HG02678 (cell line): Measurements from ENCODE around the gene SGMS1.
"Not testable (repeated sequence)": the region's sequence is repeated elsewhere in the genome, so short reads cannot be mapped to it uniquely, and the experiment has no call there.

Experiments used
- ATAC-seq: cut with Tn5 transposase; IDR thresholded peaks from one replicate; pipeline ENCODE4 v1.9.1; 2021; ENCODE audit warnings: mild to moderate bottlenecking, moderate library complexity; ENCODE audit not compliant: unreplicated experiment

The SGMS1 gene

DNA sequence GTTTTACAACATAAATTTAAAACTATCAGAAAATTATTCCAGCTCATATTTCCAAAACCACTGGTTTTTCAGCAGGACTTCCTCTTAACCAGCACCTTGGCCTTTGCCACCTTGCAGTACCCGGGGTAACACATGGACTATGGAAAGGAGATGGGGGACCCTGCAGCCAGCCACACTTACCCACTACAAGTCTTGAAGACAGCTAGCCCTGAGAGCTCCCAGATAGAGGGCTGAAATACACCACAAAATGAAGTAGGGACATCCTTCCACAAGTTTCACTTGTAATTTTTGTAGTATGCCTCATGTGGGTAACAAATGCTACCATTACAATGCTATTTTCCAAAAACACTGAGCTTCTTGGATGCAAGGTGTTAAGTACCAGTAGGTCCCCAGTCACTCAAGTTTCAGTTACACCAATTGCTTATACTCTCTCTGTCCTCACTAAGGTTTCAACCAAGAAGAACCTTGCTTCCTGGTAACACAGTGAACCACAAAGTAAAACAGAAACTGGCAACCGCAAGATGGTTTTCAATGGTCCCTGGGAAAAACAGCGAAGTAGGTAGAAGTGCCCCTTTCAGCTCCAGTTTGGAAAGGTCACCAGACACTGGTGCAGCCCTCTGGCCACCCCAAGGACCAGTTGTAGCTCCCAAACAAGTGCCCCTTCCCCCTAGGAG is 110.9 kb downstream of the SGMS1 start:
- ATAC-seq, result peak; percentile 47

DNA sequence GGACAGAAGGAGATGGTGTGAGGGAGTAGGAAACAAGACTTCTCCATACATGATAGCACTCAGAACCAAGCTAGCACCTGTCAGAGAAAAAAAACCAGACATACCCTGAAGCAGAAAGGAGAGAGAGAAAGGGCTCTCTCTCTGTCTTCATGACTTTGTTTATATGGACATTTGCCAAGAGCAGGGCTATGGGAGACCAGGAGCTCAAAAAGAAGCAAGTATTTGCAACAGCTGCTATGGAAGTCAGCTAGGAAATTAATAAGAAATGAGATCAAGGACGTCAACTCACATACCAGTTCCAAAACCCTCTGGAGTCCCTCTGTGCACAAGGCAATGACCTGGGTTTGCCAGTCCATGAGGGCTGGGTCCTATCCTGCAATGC is 111.6 kb downstream of the SGMS1 start:
- no peak for ATAC-seq

DNA sequence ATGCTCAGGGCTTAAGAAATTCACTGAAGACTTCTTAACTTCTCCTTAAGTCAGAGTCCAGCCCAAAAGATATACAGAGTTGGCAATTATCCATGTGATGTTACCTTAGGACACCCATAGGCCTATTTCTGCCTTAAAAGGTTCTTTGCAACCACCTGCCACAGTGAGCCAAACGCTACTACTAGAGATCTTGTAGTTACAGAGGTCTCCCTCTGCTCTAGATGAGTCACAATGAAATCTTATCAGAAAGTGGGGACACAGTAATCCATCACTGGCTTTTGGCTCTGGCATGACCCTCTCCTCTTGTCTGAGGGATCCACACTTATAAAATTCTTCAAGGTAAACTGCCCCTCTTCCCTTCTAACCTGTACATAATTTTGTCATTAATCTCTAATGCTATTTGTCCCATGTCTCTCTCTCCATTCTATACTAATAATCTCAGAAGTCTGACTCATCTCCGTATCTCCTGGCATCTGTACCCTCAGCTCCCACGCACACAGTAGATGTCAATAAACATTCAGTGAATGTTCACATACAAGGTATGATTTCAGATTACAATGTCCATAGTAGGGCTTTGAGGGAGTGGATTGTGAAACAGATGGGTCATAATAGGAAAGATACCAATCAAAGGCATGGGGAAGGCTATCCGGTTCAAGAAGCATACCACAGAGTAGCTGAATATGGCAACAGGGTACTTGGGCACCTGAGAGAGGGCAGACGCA is 112.1 kb downstream of the SGMS1 start:
- ATAC-seq, result peak; percentile 22

DNA sequence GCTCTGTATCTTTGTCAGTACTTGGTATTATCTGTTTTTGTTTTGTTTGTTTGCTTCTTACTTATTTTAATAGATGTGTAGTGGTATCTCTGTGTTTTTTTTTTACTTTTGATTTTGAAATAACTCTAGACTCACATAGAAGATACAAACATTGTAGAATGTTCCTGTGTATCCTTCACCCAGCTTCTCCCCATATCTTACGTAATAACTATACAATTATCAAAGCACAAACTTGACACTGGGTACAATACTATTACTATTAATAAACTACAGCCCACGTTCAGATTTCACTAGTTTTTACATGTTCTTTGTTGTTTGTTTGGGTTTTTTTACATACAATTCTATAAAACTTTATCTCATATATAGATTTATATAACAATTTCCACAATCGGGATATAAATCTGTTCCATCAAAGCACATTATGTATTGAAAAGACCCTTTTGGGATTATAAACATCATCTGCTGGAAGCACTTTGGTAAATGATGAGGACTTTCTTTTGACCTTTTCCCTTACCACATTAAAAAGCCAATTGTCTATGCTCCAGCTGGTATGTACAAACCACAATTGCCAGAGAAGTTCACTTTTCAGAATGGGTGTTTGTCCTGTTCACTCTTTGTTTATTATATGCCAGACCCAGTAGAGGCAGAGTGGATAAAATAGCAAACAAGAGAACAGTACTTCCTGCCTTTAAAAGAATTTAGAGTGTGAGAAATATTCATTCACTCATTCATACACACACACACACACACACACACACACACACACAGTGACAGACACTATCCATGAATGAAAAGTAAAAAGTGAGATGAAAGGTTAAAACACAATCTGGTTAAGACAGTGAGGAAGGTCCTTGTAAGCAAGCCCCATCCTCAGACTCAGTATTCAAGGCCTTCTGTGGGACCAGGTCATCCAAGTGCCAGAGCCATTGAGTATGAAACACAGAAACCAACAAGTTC is 113.0 kb downstream of the SGMS1 start:
- ATAC-seq, result no peak

DNA sequence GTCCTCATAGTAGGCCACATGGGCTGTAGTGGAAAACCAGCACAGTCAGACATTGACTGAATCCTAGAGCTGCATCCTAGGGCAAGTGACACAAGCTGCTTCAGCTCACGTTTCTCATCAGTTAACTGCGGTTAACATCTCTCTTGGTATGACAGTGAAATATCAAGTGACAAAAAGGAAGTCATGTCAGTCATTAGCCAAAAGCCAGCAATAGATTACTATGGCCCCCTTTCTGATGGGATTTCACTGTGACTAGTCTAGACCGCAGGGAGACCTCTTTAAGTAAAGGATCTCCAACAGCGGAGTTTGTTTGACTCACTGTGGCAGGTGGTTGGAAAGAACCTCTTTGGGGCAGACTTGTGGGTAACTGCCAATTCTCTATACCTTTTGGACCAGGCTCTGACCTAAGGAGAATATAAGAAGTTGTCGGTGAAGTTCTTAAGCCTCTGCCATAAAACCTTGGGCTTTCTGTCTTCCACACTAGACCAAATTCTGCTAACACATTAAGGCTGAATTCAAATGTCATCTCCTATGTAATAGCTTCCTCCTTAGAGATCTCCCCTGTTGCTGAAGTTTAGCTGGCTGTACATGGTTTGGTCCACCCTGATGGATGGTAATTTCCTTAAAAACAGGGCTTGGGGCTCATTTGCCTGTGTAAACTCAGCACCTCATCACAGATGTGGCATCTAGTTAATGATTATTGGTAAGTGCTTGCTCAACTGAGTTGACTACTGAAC is 115.3 kb downstream of the SGMS1 start:
- ATAC-seq, result peak; percentile 67

DNA sequence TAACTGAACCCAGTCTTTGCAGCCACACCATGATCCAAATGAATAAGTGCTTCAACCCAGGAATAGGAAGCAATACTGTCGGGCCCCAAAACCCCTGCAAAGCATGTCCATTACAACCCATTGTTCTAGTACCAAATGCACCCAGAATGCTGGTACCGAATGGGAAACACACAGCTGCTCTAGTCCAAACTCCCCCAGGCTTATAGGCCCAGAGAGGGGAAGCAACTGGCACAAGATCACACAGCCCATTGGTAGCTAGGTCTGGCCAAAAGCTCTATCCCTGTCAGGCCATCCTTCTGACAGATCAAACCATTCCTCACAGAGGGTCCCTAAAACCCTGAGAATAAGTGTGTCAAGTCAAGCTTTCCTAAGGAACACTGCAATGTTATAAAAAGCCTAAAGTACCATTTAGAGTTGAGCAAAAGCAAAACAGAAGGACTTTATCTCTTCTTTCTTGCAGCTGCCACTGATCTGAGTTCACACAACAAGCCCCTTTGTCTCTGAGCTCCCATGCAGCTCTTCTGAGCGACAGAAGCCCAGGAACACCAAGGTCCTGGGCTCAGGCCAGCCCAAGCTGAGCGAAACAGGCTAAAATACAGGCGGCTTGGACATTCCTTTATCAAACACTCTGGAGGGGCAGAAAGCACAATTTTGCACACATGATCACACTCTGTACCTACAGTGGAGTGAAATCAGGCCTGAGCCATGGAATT is 116.7 kb downstream of the SGMS1 start:
- ATAC-seq, result no peak

DNA sequence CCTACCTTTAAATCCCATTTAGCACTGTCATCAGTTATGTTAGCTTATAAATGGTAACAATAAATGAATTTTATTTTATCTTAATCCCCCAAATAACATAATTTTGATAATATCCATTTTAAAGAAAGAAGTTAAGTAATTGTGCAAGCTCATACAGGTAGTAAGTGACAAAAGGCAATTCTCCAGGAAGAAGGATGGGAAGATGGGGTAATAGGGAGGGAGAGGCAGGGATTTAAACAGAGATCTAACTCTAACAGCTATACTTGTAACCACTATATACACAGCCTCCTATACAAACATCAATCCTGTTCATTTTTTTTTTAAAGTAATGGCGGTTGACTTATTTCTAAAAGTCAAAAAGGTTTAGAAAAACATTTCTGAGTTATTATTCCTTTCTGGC is 119.4 kb downstream of the SGMS1 start:
- ATAC-seq, result no peak

DNA sequence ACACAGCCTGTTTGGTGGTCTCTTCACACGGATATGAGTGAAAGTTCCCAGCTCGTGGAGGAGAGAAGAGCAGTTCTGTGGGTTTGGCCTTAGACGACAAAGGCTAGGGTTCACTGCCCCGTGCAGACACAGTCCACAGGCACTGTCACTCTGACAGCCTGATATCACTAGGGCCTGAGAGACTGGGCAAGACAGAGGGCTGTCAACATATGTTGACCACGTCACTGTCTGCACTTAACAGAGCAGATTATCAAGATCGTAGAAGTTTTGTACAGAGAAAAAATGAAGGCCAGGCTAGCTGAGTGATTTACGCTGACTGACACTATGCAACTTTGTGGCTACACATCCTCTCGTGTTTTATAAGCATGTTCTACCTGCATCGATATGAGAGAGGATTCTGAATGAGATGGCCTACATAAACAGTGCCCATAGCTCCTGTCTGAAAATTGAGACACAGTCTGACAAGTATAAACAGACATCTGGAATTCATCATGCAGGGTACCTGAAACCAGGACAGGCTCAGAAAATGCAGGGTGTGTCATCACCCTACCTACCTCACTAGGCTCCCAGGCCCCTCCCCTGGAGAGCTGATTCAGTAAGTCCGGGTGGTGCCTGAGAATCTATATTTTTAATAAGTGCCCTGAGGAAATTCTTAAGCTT is 120.0 kb downstream of the SGMS1 start:
- ATAC-seq, result no peak

DNA sequence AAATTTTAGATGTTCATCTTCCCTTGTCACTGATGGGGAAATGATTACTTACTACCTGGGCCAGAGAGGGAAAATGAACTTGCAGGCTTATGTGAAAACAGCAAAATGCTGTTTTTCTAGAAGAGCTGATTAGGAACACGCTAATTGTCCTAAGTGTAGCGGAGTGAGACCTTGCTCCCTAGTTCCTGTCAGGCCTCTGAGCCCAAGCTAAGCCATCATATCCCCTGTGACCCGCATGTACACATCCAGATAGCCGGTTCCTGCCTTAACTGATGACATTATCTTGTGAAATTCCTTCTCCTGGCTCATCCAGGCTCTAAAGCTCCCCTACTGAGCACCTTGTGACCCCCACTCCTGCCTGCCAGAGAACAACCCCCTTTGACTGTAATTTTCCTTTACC is 120.6 kb downstream of the SGMS1 start:
- not testable (repeated sequence) for ATAC-seq

DNA sequence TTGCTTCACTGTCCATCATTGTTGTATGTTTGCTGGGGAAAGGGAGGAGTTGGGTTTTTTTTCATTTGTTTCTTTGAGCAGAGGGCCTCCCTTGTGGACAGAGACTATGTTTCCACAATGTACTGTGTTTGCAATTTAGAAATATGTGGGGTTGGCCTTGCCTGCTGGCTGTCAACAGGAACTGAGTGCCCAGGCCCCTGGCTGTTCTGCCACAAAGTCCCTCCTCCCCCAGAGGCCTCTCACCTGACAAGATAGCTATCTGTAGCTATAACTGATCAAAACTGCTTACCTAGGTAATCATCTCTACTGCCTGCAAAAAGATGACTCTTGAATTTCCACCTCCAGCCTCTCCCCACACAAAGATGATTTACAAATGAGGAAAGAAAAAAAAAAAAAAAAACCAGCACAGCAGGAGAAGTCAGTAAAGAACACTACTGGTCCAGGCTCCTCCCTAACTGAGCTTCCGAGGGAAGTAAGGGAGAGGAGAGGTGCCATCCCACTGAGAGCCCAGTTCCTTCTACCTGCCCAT is 121.8 kb downstream of the SGMS1 start:
- peak; percentile 40 for ATAC-seq

DNA sequence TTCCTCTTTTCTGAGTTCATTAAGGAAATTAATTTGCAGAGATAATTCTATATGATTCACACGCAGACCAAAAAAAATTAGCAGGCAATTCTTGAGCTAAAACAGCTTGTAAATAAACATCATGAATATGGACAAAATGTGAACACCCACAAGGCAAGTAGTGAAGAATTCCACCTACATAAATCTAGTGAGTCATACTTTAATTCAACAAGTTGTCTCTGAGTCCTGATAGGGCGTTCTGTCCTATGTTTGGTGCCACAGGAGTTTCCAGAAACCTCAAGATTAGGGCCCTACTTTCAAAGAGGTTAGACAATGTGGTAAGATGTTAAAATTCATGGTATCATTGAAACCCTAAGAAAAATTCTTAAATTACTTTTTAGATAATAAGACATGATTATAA is 122.3 kb downstream of the SGMS1 start:
- no peak for ATAC-seq

DNA sequence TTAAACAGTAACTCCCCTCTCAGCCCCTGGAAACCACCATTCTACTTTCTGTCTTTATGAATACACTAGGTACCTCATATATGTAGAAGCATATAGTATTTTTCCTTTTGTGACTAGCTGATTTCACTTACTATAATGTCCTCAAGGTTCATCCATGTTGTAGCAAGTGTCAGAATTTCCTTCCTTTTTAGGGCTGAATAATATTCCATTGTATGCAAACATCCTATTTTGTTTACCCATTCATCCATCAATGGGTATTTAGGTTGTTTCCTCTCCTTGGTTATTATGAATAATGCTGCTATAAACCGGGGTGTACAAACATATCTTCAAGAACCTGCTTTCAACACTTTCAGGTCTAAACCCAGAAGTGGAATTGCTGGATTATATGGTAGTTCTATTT is 125.3 kb downstream of the SGMS1 start:
- peak; percentile 41 for ATAC-seq

DNA sequence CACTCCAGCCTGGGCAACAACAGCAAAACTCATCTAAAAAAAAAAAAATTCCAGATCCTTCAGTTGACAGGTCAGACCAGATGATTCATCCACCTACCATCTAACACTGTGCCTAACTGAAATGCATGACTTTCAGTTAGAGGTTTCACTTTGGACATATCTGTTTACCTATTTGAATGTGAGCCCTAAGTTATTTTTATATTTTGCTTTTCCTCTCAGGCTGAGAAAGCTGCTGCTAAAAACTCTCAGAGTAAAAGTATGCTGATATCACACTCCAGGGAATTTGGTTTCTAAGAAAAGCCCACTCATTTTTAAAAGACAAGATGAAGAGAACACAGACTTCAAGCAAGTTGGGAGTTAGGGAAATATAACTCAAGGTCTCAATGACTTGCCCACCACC is 126.0 kb downstream of the SGMS1 start:
- ATAC-seq, result peak; percentile 89

DNA sequence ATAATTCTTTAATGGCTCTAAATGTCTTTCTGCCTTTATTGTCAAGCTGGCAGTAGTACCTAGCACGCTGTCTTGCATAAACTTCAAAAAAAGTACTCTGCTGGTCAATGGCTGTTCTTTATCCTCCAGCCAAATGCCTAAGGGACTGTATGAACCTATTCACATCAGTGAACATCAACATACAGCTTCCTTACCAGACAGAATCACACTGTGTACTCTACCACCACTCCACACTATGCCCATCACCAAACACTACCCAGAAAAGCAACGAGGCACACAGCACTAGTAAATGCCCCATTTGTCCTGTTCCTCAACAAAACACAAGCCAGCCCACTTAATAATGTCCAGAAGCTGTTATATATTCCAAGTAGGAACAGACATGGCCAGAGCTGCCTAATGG is 127.5 kb downstream of the SGMS1 start:
- ATAC-seq, result no peak

DNA sequence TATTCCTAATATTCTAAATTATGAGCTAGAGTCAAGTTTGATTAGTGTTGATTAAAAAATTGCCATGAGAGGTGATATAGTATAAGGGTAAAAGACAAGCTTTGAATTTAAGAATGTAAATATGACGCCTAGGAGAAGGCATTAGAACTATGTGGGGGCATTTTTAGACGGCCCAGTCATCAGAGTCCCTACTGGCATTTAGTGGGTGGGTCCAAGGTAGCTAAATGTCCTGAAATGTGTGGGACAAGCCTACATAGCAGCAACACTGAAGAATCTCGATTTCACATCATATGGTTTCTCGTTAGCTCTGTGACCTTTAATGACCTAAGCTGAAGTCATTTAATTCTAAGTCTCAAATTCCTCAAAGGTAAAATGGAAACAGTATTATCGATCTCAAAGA is 133.5 kb downstream of the SGMS1 start:
- ATAC-seq, result no peak

DNA sequence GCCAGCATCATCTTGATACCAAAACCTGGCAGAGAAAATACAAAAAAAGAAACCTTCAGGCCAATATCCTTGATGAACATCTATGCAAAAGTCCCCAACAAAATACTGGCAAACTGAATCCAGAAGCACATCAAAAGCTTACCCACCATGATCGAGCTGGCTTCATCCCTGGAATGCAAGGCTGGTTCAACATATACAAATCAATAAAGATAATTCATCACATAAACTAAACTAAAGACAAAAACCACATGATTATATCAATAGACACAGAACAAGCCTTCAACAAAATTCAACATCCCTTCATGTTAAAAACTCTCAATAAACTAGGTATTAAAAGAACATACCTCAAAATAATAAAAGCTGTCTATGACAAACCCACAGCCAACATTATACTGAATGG is 139.2 kb downstream of the SGMS1 start:
- not testable (repeated sequence) for ATAC-seq

DNA sequence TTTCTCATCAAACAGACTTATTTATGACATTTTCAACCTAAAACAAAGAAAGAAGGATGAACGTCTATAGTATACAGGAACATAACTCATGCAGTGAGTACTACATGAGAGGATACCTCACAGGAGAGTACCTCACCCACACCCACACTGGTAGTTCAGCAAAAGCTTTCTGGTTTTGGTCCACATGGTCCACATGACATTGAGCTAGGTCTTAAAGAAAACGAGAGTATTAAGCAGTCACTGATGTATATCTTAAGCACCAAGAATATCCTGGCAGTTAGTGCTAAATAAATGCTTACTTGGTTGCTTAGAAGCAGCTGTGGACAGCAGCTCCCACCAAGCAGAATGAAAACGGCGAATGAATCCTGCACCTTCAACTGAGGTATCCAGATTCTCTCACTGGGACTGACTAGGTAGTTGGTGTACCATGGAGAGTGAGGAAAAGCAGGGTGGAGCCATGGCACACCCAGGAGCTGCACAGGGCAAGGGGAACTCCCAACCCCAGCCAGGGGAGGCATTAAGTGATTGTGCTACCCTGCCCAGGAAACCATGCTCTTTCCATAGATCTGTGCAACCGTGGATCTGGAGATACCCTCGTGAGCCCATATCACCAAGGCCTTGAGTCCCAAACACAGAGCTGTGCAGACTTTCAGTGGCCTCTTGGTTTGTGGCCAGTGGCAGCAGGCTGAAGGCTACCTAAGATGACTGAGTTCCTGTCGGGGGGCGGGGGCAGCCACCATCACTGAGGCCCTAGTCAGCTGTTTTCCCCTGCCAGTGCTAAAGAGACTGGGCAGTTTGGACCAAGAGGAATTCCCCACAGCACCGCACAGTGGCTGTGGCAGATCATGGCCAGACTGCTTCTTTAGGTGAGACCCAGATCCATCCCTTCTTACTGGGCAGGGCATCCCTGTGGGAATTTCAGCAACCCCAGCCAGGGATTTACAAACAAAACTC is 143.4 kb downstream of the SGMS1 start:
- ATAC-seq, result peak; percentile 54
